ENCODE measurements around the gene ODAD4.
"Not testable (repeated sequence)": the region's sequence is repeated elsewhere in the genome, so short reads cannot be mapped to it uniquely, and the experiment has no call there.

ODAD4 gene

GRCh38 chr17:41915020-41915419 is 15.4 kb upstream of the ODAD4 start:
- DNase-seq: no peak

- DNase-seq: no peak
Observed at GRCh38 chr17:41915566-41915965, 14.9 kb upstream of the ODAD4 start.

- DNase-seq: no peak
Observed at GRCh38 chr17:41917192-41917591, 13.2 kb upstream of the ODAD4 start.

GRCh38 chr17:41917679-41918313 is 12.6 kb upstream of the ODAD4 start:
- peak in 1 of 2 experiments; percentile 64 for DNase-seq

GRCh38 chr17:41918314-41919164 is 11.9 kb upstream of the ODAD4 start, which contains the start of gene ACLY:
Gene ACLY (minus strand): TSS chr17:41918951. CDS start chr17:41913873, 5,078 bp downstream.
- peak; percentile 98 to 99 for DNase-seq

GRCh38 chr17:41919165-41919817 is 11.1 kb upstream of the ODAD4 start:
- DNase-seq: no peak

GRCh38 chr17:41919840-41920579 is 10.4 kb upstream of the ODAD4 start:
- peak in 1 of 2 experiments; percentile 21 for DNase-seq

GRCh38 chr17:41920580-41920955 is 9.8 kb upstream of the ODAD4 start:
- DNase-seq: no peak

- no peak for DNase-seq
Observed at GRCh38 chr17:41925991-41926590, 4.3 kb upstream of the ODAD4 start.

GRCh38 chr17:41928693-41929251 is 1.6 kb upstream of the ODAD4 start:
- DNase-seq: no peak

- not testable (repeated sequence) for DNase-seq
Observed at GRCh38 chr17:41930833-41931156, 378 bp downstream of the ODAD4 start.

GRCh38 chr17:41931715-41932114 is 1.3 kb downstream of the ODAD4 start:
- not testable (repeated sequence) for DNase-seq

GRCh38 chr17:41932816-41933389 is 2.5 kb downstream of the ODAD4 start:
- DNase-seq: no peak

- no peak for DNase-seq
Observed at GRCh38 chr17:41935641-41936040, 5.2 kb downstream of the ODAD4 start.

GRCh38 chr17:41937970-41938954 is 7.8 kb downstream of the ODAD4 start:
- no peak for DNase-seq

GRCh38 chr17:41939044-41939692 is 8.8 kb downstream of the ODAD4 start:
- DNase-seq: no peak

GRCh38 chr17:41939693-41940090 is 9.3 kb downstream of the ODAD4 start:
- no peak for DNase-seq

- DNase-seq: no peak
Observed at GRCh38 chr17:41941168-41941567, 10.8 kb downstream of the ODAD4 start.

- DNase-seq: no peak
Observed at GRCh38 chr17:41942626-41943373, 12.4 kb downstream of the ODAD4 start.

Measured in activated T-cell treated with anti-CD3 and anti-CD28 coated beads, Interleukin-2, amount 50 U/mL, for 48 hours (primary cell).